ENCODE results near the gene CEBPA. TPM values are rescaled to one million over a fixed set of nuclear protein-coding genes. Genes with fewer than 3 reads are reported as not detected.

Gene CEBPA
- polyA plus RNA-seq, 4 donors: 3.3 to 5.3 (median 3.9) TPM

- no peak for DNase-seq (ENCODE audit: low read depth in 4 of 4, low spot score in 2 of 4)
These were observed 46.1 kb downstream of the CEBPA start for GRCh38 chr19:33256261-33256660.

GRCh38 chr19:33255781-33256180 is 46.6 kb downstream of the CEBPA start:
- no peak for DNase-seq (ENCODE audit: low read depth in 4 of 4, low spot score in 2 of 4)

GRCh38 chr19:33254245-33254824 is 48.0 kb downstream of the CEBPA start:
- no peak for DNase-seq (ENCODE audit: low read depth in 4 of 4, low spot score in 2 of 4)

- DNase-seq (ENCODE audit: low read depth in 4 of 4, low spot score in 2 of 4): no peak
These were observed 49.4 kb downstream of the CEBPA start for GRCh38 chr19:33252971-33253370.

GRCh38 chr19:33252418-33252962 is 49.8 kb downstream of the CEBPA start:
- no peak for DNase-seq (ENCODE audit: low read depth in 4 of 4, low spot score in 2 of 4)

- no peak for DNase-seq (ENCODE audit: low read depth in 4 of 4, low spot score in 2 of 4)
These were observed 50.7 kb downstream of the CEBPA start for GRCh38 chr19:33251526-33252090.

- DNase-seq (ENCODE audit: low read depth in 4 of 4, low spot score in 2 of 4): no peak
These were observed 51.3 kb downstream of the CEBPA start for GRCh38 chr19:33251076-33251475.

GRCh38 chr19:33250500-33250899 is 51.8 kb downstream of the CEBPA start:
- DNase-seq (ENCODE audit: low read depth in 4 of 4, low spot score in 2 of 4): no peak

Other genes starting within 250 kb of the CEBPA start
- gene RHPN2, start 237.6 kb downstream of the CEBPA start, polyA plus RNA-seq (ENCODE audit: insufficient read length in 4 of 4): 10 to 100 TPM; 17.5 to 22.3 (median 18.5) TPM
- 10 to 100 TPM; 12.3 to 17.9 (median 15.0) TPM for gene GPATCH1, start 221.4 kb downstream of the CEBPA start, polyA plus RNA-seq (ENCODE audit: insufficient read length in 4 of 4)
- gene WDR88, start 170.4 kb downstream of the CEBPA start, polyA plus RNA-seq (ENCODE audit: insufficient read length in 4 of 4): 1 to 10 TPM; 1.2 to 2.1 (median 1.6) TPM
- gene LRP3, start 108.2 kb downstream of the CEBPA start, polyA plus RNA-seq (ENCODE audit: insufficient read length in 4 of 4): 10 to 100 TPM; 19.3 to 33.8 (median 27.8) TPM
- under 1 TPM; 0.17 to 0.44 (median 0.42) TPM for gene SLC7A10, start 76.7 kb downstream of the CEBPA start, polyA plus RNA-seq (ENCODE audit: insufficient read length in 4 of 4)
- gene CEBPG, start 71.2 kb upstream of the CEBPA start, polyA plus RNA-seq (ENCODE audit: insufficient read length in 4 of 4): 10 to 100 TPM; 20.7 to 23.7 (median 23.2) TPM
- 100 to 1,000 TPM in 3 of 4 donors, 10 to 100 TPM in 1; 99.6 to 124 (median 108) TPM for gene PEPD, start 219.3 kb upstream of the CEBPA start, polyA plus RNA-seq (ENCODE audit: insufficient read length in 4 of 4)

Measured in left renal cortex interstitium (tissue), 4 donors.